ENCODE measurements around the gene HJV. TPM values are rescaled to one million over a fixed set of nuclear protein-coding genes. Genes with fewer than 3 reads are reported as not detected.
A peak's percentile ranks its signal among the peaks of the same experiment; 100 is the strongest.

Gene HJV
- total RNA-seq, 1 experiment from 2014 or later = not detected

DNA sequence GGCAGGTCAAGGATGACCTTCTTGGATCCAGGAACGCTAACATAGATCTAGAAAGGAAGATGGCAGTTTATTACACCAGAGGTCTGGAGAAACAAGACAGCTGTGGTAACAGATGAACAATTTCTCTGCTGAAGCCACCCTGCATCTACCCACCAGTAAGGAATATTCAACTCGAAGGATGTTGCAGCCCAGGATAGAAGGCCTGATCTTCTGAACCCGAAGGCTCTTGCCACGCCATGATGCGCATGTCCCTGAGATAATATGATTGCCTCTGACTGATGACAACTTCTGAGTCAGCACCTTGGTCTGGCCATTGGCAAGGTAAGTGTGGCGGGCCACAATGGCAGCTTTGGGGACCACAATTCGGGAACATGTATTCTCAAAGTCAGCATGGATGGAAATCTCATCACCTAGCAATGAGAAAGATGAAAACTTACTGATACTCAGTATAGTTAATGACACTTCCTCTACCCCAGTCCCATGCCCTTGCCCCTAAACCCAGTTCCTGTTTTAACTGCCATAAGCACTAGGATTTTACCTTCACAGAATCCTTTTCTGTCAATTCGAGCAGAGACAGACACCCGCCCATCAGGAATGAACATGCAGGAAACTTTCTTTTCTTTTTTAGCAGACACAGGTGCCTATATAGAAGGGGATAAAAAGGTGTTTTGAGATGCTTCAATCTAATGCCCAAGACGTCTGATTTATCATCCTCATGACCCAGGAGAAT, 27.0 kb downstream of the HJV start:
- H2BK12ac ChIP-seq (ENCODE audit: insufficient read length, low read depth, low read length) = no peak overlapping the region
- Mint-ChIP-seq H3K4me1 (peaks cover 44 to 54% of the 10 kb centered on the region in 2 experiments), H3K9me3 (peaks cover 0 to 3% of the 10 kb centered on the region in 2 experiments; a peak in 2 of 5 replicates), H3K27ac (peak overlapping the region in 2 of 3 experiments; percentile 12 to 71; a peak in 2 of 7 replicates), H3K4me3 (peak overlapping the region; percentile 87 to 99), H3K27me3 (ENCODE audit: low read depth) (no peaks in the 10 kb centered on the region), H3K36me3 (ENCODE audit: insufficient read depth in 1 of 3, low read depth in 3 of 3) (peaks cover 32 to 43% (median 32%) of the 10 kb centered on the region in 3 experiments)
- no peak for DNase-seq
- H3K56ac ChIP-seq (ENCODE audit: insufficient read length, low read depth, low read length) = no peak overlapping the region
- H3K4me2 ChIP-seq (ENCODE audit: insufficient read depth, insufficient read length, low read length) = peak overlapping the region; percentile 92
- no peak overlapping the region for H4K5ac ChIP-seq (ENCODE audit: insufficient read length, low read depth, low read length)
- H4K91ac ChIP-seq (ENCODE audit: insufficient read length, low read depth, low read length) = no peak overlapping the region
- no peak overlapping the region for H2BK15ac ChIP-seq (ENCODE audit: low read depth, low read length)
- no peak overlapping the region for H3K23ac ChIP-seq (ENCODE audit: insufficient read length, low read depth, low read length)
- H3K9ac ChIP-seq (ENCODE audit: extremely low read depth, insufficient read length, low read length) = peak overlapping the region; percentile 99
- peaks cover 3% of the 10 kb centered on the region; the same call in 1 of the 2 replicates for H3K79me2 ChIP-seq (ENCODE audit: insufficient read depth, low read length)
- no peak overlapping the region for H3K18ac ChIP-seq (ENCODE audit: insufficient read length, low read depth, low read length)
- TF ChIP-seq, protein P1, sequence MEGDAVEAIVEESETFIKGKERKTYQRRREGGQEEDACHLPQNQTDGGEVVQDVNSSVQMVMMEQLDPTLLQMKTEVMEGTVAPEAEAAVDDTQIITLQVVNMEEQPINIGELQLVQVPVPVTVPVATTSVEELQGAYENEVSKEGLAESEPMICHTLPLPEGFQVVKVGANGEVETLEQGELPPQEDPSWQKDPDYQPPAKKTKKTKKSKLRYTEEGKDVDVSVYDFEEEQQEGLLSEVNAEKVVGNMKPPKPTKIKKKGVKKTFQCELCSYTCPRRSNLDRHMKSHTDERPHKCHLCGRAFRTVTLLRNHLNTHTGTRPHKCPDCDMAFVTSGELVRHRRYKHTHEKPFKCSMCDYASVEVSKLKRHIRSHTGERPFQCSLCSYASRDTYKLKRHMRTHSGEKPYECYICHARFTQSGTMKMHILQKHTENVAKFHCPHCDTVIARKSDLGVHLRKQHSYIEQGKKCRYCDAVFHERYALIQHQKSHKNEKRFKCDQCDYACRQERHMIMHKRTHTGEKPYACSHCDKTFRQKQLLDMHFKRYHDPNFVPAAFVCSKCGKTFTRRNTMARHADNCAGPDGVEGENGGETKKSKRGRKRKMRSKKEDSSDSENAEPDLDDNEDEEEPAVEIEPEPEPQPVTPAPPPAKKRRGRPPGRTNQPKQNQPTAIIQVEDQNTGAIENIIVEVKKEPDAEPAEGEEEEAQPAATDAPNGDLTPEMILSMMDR (conservative IDR thresholded peaks at IDR 0.05) = no peak
- H3K4me1 ChIP-seq (ENCODE audit: insufficient read depth, low read length) = peaks cover 2% of the 10 kb centered on the region; the same call in 1 of the 2 replicates
- H3K14ac ChIP-seq (ENCODE audit: insufficient read depth, low read length) = no peak overlapping the region; the same call in 1 of the 2 replicates
- peaks cover 19% of the 10 kb centered on the region for H3K23me2 ChIP-seq (ENCODE audit: insufficient read length, low read depth, low read length, poor library complexity, severe bottlenecking)
- H4K20me1 ChIP-seq (ENCODE audit: control insufficient read depth, insufficient read depth, insufficient read length) = no peaks in the 10 kb centered on the region
- H3K79me1 ChIP-seq (ENCODE audit: insufficient read depth, low read depth, low read length, poor library complexity, severe bottlenecking) = peaks cover 7% of the 10 kb centered on the region
- H4K8ac ChIP-seq (replicated peaks; ENCODE audit: insufficient read length, low read depth, low read length) = no peak overlapping the region
- no peak overlapping the region for H3K27ac ChIP-seq (ENCODE audit: insufficient read length, low read depth, low read length)
- no peaks in the 10 kb centered on the region for H3K27me3 ChIP-seq (ENCODE audit: insufficient read depth, low read length)
- no peak overlapping the region for H2BK20ac ChIP-seq (ENCODE audit: low read depth, low read length, poor library complexity, severe bottlenecking)
- H2AK5ac ChIP-seq (ENCODE audit: insufficient read length, low read length) = no peak overlapping the region
- no peak overlapping the region for H2BK120ac ChIP-seq (ENCODE audit: low read depth, low read length, poor library complexity, severe bottlenecking)
- H2BK5ac ChIP-seq (ENCODE audit: insufficient read length, low read length) = no peak overlapping the region
- no peak overlapping the region for H3K4ac ChIP-seq (ENCODE audit: low read depth, low read length)
- no CpG with 5 or more reads among the region's 10 CpGs for WGBS (ENCODE audit: extremely low coverage, insufficient read length, low lambda C conversion rate)
- H3T11ph ChIP-seq (ENCODE audit: low read length) = no peak overlapping the region
- no peak overlapping the region for H2AFZ ChIP-seq (ENCODE audit: low read length)
- no peaks in the 10 kb centered on the region for H3K9me3 ChIP-seq (ENCODE audit: control insufficient read depth, low read depth, low read length)

Data from H9 (cell line).